GM19240 (cell line): ENCODE data around the gene MTA1.
A peak's percentile ranks its signal among the peaks of the same experiment; 100 is the strongest.

ENCODE experiments used
- DNase-seq: peaks from one replicate; pipeline ENCODE4 v3.0.0; 2011; ENCODE audit warnings: low spot score; ENCODE audit not compliant: insufficient read length

Gene MTA1

DNA sequence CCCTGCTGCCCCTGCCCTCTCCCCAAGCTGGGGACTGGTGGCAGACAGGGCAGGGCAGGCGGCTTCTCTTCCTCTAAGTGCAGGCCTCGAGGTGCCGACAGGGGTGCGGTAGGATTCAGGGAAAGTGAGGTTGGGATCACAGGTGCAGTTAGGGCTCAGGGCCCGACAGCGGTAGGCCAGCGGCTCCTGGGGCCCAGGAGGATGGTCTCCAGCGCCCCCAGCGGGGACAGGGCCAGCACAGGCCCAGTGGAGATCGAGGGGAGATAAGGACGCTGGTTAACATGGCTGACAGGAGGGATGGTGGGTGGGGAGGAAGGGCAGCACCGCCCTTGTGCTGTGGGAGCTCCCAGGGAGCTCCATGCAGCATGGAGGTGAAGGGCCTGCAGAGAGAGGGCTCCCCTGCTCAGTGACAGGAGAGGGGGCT lies 66.1 kb downstream of the MTA1 start:
- DNase-seq, result no peak

DNA sequence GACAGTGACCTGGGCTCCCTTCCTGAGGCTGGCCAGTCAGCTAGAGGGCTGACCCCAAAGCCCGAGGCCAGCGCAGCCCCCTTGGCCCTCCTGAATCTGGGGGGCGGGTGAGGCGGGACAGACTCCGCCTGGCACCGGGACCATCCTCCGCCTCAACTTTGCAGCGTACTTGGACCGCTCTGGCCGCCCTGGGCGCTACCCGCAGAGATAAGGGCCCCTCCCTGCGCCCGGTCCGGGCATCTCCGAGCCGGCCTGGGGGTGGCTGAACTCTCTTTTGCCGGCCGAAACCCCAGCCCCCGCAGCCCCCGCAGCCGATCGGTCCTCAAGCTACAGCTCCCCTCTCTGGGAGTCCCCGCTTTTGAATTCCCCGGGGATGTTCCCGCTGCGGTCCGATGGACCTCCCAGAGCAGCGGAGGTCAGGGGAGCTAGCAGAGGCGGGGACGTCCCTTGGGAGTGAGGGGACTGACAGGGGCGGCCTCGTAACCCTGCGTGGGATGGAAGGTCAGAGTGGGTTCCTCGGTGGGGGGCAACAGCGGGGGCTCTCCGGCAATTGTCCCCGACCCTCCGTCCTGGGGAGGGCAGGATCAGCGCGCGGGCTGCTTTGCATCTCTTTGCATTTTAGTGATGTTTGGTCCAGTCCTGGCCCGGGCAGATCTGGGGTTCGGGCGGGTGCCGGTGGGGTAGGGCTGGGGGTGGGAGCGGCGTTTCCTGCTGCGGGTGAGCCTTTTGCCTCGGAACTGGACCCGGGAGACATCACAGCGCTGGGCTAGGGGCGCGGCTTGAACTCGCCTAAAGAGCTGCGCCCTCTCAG lies 66.7 kb downstream of the MTA1 start, which contains the start of gene CRIP1:
Gene CRIP1 (plus strand): TSS at position 724 of the 811 bp plus-strand sequence. CDS start 374 bp downstream, outside the sequence.
- no peak for DNase-seq

DNA sequence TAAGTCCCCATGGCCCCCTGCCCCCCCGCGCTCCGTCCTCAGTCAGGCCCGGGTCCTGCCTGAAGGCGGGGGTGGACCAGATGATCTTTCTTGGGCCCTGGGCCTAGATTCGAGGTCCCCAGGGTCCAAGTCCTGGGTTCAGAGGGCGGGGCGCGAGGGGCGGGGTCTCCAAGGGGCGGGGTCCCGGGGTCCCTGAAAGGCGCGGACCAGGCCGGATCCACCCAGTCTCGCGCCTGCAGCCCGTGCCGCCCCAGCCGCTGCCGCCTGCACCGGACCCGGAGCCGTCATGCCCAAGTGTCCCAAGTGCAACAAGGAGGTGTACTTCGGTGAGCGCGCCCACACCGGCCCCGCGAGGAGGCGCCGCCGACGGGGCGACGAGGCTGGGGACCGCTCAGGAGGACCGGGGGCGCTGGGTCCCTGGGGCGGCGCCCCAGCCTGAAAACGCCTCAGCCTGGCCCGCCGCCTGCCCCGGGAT lies 67.4 kb downstream of the MTA1 start:
- DNase-seq, result no peak

DNA sequence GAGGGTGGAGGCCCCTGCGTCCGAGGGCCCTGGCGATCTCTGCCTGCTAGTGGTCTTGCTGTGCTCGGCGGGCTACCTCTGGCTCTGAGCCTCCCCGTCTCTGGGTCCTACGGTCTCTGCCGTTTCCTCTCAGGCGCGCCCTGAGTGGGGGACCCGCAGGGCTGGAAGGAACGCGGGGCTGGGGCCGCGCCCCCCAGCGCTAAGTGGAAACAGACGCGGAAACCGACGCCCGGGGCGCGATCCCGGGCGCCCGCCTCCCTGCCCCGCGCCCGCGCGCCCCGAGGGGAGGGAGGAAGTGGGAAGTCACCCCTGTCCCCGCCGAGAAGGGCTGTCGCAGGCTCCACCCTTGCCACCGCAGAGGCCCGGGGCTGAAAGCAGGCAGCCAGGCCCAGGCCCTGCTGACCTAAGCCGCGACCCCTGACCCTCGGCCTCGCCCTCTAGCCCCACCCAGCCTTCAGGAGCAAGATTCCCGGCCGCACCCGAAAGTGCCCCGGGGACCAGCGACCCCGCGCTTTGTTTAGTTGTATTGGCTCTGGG lies 67.9 kb downstream of the MTA1 start:
- no peak for DNase-seq

DNA sequence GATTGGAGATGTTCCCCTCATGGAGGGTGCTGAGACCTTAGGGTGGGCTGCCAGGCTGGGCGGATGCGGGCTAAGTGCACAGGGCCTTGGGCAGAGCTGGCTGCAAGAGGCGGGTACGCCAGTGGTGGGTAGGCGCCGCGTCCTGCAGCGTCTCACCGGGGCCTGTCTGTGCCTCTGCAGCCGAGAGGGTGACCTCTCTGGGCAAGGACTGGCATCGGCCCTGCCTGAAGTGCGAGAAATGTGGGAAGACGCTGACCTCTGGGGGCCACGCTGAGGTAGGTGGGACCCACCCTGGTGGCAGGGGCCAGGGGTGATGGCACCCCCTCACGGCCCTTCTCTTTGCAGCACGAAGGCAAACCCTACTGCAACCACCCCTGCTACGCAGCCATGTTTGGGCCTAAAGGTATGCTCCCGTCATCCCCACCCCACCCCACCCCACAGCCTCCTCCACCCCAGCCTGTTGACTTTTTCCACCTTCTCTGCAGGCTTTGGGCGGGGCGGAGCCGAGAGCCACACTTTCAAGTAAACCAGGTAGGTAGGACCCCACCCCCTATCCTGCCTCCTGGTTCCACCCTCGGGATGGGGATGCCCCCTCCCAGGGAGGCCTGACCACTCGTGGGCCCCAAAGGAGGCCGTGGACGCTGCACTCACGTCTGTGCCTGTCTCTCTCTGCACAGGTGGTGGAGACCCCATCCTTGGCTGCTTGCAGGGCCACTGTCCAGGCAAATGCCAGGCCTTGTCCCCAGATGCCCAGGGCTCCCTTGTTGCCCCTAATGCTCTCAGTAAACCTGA lies 68.6 kb downstream of the MTA1 start:
- no peak for DNase-seq

DNA sequence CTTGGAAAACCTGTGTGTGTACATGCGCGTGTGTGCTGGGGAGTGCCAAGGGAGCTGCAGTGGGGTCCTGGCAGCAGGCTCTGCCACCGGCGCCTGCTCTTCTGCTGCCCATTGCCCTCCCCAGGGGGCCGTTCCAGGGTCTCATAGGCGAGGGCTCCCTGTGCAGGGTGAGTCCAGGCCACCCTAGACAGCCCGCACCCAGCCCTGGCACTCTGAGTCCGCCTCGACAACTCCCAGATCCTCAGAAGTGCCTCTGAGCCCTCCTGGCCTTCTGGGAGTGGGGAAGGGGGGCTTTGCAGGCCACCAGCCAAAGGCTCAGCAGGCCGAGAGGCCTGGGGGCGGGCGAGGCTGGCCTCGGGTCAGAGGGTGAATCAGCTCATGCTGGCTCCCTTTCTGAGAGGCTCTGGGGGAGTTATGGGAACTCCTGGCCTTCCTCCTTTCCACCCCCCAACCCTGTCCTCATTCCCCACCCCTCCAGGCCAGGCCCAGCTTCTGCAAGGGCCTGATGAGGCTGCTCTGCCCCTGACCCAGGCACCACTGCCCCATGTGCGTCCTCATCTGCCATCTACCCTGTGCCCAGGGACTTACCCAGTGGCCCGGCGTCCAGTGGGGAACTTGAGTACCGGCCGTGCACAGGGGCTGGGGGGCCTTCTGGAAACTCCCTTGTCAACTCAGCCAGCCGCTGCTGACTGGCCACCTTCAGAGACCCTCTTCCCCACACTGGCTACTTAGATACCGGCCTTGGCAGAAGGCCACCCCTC lies 69.3 kb downstream of the MTA1 start:
- no peak for DNase-seq

DNA sequence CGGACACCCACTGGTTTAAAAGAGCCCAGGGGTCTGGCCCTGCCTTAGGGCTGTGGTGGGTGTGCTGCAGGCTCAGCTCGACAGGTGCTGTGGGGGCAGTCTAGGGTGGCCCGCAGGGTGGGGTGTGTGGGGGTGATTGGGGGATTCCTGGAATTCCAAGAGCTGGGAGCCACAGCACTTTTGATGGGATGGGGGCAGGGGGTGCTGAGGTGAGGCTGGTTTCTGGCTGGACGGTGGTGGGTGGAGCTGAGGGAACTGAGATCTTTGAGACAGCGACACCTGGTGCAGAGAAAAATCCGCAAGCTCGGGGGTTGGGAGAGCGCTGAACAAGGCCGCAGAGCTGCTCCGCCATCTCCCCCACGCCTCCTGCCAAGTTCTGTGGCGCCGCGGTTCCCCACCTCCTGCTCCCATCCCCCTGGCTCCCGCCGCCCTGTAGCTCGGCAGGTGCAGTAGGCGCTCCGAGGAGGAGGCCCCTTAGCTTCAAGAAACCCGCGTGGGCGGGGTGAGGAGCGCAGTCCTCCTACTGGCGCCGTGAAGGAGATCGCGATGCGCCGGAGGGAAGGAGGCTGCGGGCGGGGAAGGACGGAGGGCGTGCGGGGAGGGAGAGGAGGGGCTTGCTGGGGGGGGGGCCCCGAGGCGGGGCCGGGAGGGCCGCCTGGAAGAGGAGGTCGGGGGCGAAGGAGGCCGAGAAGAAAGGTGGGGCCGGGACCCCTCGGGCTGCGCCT lies 70.1 kb downstream of the MTA1 start:
- no peak for DNase-seq

DNA sequence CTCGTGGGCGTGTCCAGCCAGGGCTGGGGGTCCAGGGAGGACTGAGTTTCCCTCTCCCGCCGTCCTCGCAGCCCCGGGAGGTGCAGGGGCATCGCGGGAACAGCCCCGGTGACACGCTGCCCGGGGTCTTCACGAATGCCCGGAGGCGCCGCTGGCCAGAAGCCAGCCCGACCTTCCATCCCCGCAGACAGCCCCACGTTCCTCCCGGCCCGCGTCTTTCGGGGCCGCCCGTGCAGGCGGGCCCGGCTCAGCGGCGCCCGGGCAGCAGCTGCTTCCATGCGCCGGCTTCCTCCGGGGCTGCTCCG lies 70.6 kb downstream of the MTA1 start:
- DNase-seq, result no peak

DNA sequence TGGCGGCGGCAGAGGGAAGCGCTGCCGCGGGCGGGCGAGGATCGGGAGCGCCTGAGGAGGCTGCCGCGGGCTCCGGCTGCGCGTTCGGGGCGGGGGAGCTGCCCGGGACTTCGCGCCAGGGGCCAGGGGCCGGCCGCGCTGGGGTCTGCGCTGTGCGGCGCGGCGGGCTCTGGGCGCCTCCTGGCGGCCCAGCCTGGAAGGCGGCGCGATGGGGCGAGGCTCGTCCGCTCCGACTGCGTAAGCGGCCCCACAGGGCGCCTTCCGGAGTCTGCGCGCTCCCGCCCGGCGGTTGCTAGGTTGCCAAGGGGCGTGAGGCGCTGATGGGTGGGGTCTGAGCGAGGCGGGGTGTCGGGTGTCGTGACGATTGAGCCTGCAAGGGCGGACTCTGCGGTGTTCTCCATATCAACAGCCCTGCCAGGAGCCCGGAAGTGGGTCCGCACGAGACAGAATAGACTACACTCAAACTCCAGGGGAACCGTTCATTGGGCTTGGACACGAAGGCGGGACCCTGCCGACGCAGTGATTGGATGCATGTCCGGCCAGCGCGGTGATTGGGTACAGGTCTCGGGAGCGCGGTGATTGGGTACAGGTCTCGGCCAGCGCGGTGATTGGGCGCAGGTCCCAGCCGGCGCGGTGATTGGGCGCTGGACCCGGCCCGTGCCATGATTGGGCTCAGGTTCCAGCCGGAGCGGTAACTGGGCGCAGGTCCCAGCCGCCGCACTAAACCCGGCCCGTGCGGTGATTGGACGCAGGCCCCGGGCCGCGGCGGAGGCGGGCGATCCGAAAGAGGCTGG lies 71.1 kb downstream of the MTA1 start, which contains the start of gene TEDC1:
Gene TEDC1 (plus strand): TSS at position 675 of the 794 bp plus-strand sequence. CDS start 130 bp downstream, outside the sequence.
- DNase-seq, result peak; percentile 92

DNA sequence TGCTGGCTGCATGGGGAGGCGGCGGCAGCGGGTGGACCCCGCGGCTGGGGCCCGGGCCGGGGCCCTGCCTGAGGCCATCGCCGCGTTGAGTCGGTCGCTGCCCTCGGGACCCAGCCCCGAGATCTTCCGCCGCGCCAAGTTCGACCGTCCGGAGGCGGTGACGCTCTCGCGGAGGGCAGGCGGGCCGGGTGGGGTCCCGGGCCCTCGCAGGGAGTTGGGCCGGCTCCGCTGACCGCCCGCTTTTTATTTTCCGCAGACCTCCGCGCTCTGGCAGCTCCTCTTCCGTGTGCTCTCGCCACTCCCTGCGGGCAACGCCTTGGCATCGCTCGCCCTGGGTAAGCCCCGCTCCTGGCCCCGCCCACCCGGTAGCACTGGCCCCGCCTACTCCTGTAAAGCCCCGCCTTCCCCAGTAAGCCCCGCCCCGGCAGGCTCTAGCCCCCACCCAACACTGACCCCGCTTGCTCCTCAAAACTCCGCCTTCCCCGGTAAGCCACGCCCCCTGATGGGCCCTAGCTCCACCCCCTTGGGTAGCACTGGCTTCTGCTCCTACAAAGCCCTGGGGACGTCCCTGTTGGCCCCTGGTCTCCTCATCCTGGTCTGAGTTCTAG lies 71.8 kb downstream of the MTA1 start:
- DNase-seq, result no peak

DNA sequence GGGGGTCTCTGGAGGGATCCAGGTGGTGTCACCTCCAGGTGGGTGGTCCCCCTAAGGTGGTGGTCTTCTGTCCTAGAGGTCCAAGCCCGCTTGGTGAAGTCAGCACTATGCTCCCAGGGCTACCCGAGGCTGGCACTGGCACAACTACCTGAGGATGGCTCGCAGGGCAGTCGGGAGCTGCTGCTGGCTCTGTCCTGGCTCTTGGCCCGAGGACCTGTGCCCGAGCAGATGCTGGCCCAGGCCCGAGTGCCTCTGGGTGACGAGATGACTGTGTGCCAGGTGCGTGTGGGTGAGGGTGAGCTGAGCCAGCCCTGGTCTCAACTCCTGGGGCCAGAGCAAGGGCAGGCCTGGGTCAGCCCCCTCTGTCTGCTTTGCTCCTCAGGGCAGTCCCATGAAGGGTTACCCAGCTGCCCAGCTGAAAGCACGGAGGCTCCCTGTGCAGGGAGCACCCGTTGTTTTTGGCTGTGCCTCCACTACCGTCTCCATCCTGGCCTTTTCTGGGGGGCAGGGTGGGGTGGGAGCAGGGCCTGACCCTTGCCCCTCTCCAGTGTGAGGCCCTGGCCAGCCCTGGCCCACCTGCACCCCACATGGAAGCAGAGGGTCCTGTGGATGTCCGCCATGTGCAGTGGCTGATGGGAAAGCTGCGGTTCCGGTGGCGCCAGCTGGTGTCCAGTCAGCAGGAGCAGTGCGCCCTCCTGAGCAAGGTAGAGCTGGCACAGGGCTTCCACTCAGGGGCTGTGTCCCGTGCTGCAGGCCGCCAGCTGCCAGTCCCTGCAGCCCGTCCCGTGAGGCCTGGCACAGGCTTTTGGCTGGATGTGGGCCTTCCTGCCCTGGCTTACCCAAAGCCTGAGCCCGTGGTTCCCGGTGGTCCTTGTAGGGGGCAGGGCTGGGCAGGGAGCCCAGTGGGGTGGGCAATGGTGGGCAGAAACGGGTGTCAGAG lies 72.7 kb downstream of the MTA1 start:
- no peak for DNase-seq

DNA sequence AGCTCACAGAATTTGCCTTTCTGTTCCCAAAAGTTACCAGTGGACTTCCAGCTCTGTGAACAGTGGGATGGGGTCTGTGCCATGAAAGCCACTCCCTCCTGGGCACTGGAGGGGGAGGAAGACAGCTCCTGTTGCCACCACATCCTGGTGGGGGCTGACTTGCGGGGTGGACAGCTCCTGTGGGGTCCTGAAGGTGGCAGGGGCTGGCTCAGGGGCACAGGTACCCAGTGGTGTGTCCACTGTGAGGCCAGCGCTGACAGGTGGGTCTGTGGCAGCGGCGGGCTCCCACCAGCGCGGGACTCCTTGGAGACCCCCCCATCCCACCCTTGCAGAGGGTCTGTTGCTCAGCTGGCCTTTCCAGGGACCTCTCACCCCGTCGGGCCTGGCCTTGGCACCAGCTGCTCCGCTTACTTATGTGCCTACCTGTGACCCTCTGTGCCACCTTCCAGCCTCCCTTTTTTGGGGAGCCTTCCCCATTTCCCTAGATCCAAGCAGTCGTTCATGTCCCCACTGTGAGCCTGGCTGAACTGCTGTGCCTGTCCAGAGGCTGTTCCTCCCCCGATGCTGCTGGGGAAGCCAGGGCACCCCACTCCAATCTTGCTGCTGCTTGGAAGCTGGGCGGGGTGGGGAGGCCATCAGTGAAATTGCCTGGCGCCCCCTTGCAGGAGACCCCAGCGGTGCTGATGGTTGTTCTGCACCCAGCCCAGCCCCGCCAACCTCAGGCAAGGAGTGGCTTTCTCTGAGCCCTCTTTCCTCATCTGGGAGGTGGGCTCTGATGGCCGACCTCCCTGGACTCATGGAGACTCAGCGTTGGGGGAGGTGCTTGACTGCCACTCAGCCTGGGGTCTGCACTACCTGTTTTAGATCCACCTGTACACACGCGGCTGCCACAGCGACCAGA lies 73.6 kb downstream of the MTA1 start:
- DNase-seq, result no peak

DNA sequence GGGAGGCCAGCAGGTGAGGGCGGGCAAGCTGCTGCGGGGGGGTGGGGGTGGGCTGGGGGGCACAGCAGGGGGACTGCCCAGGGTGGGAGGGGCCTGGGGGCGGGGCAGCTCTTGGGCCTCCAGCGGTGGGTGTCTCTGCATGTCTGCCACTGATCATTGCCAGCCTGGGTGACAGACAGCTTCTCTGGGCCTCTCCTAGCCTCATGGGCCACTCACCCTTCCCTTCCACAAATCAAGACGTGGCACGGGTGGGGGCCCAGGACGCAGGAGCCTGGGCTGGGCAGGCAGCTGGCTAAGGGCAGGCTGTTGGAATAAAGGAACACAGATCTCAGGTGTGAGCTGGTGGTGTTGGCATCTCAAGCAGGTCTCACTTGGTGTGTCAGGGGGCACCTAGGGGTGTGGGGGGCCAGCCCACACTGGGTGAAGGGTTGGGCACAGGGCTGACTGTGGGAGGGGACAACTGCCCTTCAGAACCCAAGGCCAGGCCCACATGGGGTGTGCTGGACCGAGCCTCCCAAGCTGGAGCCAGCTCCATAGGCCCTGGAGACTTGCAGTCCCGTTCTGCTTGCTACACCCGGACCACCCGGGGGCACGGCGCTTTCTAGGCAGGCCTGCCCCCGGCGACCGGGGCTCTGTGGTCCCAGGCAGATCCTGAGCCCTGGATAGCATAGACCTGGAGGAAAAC lies 74.4 kb downstream of the MTA1 start:
- no peak for DNase-seq

DNA sequence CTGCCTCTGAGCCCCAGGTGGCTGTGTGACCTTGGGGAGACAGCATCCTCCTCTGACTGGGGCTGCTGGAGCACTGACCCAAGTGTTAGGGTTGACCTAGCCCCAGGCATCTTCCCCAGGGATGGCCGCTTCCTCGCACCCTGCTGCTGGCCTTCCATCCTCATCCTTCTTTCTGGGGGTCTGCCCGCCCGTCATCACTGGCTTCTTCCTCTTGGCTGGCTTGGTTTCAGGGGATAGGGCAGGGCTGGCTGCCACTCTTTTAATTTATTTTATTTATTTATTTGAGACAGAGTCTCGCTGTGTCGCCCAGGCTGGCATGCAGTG lies 74.9 kb downstream of the MTA1 start:
- no peak for DNase-seq

DNA sequence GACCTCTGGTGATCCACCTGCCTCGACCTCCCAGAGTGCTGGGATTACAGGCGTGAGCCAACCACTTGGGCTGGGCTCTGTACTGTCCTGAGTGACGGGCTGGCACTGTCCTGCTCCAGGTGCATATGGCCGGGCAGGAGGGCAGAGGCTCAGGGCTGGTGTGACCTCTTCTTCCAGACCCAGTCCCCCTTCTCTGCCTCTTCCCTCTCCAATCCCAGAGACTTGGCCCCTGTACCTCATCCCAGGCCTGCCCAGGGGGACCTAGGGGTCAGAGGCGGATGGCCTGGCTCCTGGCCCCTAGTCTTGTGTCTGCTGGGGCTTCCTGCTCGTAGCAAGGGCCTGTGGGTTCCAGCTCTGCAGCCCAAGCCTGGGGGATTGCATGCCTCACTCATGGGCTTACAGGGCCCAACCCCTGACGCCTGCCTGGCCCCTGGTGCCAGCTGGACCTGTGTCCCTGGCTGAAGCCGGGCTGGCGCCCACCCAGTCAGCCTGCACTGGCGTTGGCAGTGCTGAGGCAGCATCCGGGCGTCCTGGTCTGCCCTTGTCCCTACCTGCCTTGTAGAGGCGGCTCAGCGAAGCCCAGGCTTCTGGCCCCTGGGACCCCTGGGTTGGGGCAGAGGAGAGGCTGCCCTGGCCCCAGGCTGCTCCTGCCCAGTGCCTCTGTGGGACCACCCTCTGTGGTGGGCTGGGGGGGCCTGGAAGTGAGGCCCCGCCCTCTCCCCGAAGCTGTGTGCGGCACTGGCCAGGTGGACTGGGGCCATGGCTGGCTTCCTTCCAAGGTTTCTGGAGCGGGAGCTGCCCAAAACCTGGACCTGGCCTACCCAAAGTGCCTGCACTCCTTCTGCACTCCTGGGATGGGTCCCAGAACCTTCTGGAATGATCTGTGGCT lies 75.7 kb downstream of the MTA1 start:
- no peak for DNase-seq
